Stimulated activated CD4-positive, alpha-beta T cell treated with anti-CD3 and anti-CD28 coated beads, Interleukin-2, amount 100 ng/mL, for 24 hours (primary cell): ENCODE results near the gene CALML6.

Experiments used
- DNase-seq, 2 donors: peaks; one replicate each; pipeline ENCODE4 v3.0.0-alpha.2; 2020

Gene CALML6

GRCh38 chr1:1911350-1912041 is 3.6 kb upstream of the CALML6 start:
- no peak for DNase-seq

- DNase-seq, result no peak
Measured at GRCh38 chr1:1914101-1914970, 724 bp upstream of the CALML6 start.

DNA sequence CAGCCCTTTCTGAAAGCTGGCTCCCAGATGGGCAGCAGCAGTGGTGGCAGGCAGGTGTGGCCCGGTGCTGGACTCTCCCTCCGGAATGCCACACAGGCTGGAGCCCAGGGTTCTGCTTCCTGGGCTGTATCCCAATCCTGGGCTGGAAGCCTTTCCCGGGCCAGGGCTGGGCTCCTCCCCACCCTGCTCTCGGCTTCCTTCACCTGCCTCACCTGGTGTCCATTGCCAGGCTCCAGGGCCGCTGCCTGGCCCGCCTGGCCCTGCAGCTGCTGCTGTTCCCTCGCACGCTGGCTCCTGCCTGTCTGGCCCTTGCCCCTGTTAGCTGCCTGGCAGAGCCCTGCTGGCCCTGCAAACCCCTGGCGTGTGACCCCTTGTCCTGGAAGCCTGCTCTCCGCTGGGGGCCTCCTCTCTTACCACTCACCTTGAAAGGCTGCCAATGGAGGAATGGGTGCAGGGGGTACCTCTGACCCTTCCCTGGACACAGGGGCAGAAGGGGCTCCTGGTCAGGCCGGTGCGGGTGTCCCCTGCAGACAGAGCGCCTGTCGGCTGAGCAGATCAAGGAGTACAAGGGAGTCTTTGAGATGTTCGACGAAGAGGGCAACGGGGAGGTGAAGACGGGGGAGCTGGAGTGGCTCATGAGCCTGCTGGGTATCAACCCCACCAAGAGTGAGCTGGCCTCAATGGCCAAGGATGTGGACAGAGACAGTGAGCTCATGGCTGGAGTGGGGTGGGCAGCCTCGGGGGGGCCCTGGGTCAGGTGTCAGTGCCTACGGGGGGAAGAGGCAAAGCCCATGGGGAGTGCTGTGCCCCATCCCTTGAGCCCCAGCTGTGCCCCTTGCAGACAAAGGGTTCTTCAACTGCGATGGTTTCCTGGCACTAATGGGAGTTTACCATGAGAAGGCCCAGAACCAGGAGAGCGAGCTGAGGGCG is 1.1 kb downstream of the CALML6 start:
- DNase-seq, result no peak

GRCh38 chr1:1916851-1917251 is 1.8 kb downstream of the CALML6 start:
- DNase-seq, result no peak

GRCh38 chr1:1917304-1917976 is 2.4 kb downstream of the CALML6 start:
- DNase-seq, result no peak

- no peak for DNase-seq
Measured at GRCh38 chr1:1917995-1918900, 3.2 kb downstream of the CALML6 start.

DNA sequence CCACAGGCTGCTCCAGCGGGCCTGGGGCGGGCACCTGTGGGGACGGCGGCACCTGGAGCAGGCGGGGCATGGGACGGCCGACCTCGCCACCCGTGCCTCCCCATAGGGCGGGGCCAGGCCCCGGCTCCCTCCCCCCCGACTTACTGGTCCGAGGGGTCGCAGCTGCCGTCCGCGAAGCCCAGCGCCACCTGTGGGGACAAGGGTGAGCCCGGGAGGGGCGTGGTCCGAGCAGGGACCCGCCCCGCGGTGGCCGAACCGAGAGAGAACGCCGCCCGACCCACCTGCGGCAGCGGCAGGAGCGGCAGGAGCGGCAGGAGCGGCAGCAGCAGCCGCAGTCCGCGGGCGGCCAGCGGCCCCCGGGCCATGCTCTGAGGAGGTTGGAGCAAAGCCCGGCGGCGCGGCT is 3.8 kb downstream of the CALML6 start, which contains the start of gene TMEM52:
TMEM52 (minus strand) TSS at position 379 of the 403 bp plus-strand sequence; CDS start at position 365, 14 bp downstream.
- DNase-seq, result no peak

DNA sequence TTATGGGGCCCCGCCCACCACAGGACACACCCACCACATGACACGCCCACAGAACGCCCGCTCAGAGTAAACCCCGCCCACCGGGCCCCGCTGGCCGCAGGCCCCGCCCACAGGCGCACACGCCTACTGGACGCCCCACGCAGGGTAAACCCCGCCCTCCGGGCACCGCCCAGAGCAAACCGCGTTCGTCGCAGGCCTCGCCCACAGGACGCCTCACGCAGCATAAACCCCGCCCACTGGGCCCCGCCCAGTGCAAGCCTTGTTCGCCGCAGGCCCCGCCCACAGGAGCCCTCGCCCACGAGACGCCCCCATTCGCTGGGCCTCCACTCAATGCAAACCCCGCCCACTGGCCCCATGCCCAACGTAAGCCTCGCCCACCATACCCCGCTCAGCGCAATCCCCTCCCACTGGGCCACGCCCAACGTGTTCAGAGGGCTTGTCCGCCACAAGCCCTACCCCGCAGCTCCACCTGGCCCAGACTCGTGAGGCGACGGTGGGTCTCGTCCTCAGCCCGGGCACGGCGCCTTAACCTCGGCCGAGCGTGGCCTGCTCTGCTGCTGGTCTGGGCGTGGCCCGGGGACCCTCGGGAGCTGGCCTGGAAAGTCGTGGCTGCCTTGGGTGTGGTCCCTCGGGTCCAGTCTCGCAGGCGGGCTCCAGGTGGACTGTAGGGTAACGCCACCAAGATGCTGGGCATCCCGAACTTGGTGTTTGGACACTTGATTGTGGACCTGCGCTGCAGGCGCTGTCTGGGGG is 4.4 kb downstream of the CALML6 start:
- DNase-seq, result peak; percentile 97 to 100

GRCh38 chr1:1920057-1920607 is 5.1 kb downstream of the CALML6 start:
- DNase-seq, result no peak

DNA sequence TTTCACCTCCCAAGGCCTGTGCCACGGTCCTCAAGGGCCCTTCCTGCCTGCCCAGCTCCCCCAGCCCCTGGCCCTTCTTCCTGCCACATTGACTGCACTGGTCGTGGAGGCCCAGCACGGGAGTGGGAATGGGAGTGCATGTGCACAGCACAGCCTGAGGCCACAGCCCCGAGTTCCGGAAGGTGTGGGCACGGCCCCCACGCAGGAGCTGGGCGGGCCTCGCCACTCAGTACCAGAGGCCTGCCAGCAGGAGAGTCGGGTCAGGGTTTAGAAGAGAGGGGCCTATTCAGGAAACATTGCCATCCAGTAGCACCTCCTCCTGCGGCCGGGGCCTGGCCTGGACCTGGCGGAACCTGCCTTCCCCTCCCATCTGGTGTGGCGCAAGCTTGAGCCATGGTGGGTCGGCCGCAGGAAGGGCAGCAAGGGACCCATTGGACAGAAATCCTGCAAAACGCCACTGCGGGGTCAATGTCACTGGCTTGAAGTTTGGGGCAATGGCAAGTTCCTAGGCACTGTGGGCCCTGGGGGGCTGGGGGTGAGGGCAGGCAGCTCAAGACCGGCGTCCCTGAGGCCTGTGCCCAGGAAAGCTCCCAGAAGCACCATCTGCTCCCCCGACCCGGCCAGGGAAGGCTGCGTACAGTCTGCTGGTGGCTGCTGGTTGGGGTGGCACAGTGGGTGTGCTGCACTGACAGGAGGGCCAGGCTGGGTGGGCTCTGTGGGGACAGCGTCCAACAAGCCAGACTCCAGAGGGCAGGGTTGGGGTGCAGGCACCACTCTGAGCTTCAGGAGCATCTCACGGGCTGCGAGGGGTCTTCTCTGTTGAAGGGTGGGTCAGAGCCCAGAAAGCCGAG is 5.8 kb downstream of the CALML6 start:
- no peak for DNase-seq

DNA sequence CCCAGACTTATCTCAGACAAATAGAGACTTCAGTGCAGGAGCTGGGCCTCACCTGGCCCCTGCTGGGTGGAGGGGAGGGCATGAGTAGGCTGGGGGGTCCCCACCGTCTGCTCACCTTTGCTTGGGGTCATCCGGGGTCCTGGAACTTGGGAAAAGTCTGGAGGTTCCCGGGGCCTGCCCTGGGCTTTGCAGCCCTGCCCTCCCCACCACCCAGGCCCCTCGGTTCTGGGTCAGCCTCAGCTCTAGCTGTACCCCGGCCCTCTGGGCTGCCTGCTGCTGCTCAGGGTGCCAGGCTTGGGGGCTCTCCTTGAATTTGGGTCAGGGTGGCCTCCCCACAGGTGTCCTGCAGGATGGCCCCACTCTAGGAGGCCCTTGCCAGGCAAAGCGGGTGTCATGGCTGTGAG is 6.4 kb downstream of the CALML6 start:
- no peak for DNase-seq

GRCh38 chr1:1921901-1922701 is 7.0 kb downstream of the CALML6 start:
- no peak for DNase-seq

GRCh38 chr1:1922702-1922955 is 7.6 kb downstream of the CALML6 start:
- no peak for DNase-seq

DNA sequence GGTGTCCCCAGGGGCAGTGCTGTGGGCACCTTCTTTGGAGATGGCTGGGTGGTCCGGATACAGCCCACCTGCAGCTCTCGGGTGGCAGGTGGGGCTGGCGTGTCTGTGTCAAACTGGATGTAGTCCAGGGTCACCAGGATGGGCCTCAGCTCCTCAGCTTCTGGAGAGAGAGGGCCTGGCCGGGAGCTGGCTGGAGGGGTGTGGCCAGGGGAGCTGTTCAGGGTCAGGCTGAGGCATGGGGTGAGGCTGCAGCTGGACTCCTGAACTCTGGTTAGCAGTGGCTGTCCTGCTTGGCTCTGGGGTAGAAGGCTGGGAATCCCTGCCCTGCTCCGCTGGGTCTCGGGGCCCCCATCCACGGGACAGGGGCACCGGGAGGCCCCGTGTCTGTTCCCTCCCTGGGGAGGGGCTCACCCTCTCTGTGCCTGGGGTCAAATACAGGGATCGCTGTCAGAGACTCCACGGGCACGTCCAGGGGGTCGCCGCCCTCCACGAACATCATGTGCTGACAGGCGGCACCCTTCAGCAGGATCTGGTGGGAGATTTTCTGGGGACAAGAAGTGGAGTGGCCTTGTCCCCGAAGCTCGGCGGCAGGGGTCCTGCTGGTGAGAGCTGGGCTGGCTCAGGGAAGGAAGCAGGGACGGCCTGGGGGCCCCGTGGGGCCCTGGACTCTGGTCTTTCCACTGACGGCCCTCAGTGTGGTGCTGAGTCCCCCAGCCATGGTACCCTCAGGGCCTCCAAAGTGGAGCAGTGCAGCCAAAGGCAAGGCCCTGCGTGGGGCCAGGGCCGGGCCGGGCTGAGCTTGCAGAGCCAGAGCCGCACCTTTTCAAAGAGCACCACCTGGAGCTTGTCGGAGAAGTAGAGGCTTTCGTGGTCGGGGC is 8.1 kb downstream of the CALML6 start:
- DNase-seq, result no peak

GRCh38 chr1:1924386-1924785 is 9.3 kb downstream of the CALML6 start:
- no peak for DNase-seq

DNA sequence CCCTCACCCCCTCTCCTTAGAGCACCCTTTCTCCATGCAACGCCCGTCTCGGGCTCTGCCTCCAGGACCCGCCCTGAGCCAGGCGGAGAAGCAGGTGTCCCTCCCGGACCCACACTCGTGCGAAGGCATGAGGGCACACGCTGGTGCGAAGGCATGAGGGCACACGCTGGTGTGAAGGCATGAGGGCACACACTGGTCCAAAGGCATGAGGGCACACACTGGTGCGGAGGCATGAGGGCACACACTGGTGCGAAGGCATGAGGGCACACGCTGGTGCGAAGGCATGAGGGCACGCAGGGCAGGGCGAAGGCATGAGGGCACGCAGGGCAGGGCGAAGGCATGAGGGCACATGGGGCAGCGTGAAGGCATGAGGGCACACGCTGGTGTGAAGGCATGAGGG is 9.8 kb downstream of the CALML6 start:
- DNase-seq, result no peak
